22Rv1 (cell line): ENCODE measurements around the gene CHTF18.

Experiments
- ZFX ChIP-seq: fragments of 450-650 bp; IDR thresholded peaks from 2 replicates; pipeline ENCODE4 v1.6.1; 2017; ENCODE audit warnings: antibody characterized with exemption, borderline replicate concordance
- TF ChIP-seq, protein P1 (sequence below): fragments of 450-650 bp; IDR thresholded peaks from 2 replicates; pipeline ENCODE4 v1.5.1; 2017; ENCODE audit warnings: mild to moderate bottlenecking

DNA sequence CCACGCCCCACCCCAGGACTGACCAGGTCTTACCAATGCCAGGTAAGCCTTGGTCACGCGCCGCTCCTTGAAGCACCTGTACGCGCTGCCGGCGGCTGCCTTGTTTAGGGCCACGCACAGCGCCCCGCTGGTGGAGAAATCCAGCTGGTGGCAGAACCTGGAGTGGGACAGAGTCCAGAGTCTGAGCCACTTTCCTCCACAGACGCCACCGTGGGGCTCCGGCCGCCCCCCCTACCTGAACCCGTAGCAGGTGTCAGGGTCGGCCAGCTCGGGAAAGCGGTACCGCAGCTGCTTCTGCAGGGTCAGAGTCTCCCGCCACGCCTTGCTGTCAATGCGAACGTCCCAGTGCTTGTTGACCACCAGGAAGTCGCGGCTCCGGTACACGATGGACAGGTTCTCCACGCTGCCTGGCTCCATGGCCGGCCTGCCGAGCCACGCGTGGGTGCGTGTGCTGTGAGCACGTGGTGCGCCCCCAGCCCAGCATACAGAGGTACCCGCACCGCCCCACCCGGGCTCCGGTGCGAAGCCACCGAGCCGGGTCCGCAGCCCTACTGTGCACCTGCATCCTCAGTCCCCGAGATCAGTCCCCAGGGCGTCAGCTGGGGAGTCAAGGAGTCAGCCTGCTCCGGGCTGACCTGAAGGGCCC, 976 bp upstream of the CHTF18 start:
- TF ChIP-seq, protein P1, sequence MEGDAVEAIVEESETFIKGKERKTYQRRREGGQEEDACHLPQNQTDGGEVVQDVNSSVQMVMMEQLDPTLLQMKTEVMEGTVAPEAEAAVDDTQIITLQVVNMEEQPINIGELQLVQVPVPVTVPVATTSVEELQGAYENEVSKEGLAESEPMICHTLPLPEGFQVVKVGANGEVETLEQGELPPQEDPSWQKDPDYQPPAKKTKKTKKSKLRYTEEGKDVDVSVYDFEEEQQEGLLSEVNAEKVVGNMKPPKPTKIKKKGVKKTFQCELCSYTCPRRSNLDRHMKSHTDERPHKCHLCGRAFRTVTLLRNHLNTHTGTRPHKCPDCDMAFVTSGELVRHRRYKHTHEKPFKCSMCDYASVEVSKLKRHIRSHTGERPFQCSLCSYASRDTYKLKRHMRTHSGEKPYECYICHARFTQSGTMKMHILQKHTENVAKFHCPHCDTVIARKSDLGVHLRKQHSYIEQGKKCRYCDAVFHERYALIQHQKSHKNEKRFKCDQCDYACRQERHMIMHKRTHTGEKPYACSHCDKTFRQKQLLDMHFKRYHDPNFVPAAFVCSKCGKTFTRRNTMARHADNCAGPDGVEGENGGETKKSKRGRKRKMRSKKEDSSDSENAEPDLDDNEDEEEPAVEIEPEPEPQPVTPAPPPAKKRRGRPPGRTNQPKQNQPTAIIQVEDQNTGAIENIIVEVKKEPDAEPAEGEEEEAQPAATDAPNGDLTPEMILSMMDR: no peak
- no peak for TF ChIP-seq ZFX
